Measurements from ENCODE around the gene GAST. TPM values are rescaled to one million over a fixed set of nuclear protein-coding genes. Genes with fewer than 3 reads are reported as not detected.

Gene GAST
- total and polyA plus RNA-seq, 11 donors = not detected

DNA sequence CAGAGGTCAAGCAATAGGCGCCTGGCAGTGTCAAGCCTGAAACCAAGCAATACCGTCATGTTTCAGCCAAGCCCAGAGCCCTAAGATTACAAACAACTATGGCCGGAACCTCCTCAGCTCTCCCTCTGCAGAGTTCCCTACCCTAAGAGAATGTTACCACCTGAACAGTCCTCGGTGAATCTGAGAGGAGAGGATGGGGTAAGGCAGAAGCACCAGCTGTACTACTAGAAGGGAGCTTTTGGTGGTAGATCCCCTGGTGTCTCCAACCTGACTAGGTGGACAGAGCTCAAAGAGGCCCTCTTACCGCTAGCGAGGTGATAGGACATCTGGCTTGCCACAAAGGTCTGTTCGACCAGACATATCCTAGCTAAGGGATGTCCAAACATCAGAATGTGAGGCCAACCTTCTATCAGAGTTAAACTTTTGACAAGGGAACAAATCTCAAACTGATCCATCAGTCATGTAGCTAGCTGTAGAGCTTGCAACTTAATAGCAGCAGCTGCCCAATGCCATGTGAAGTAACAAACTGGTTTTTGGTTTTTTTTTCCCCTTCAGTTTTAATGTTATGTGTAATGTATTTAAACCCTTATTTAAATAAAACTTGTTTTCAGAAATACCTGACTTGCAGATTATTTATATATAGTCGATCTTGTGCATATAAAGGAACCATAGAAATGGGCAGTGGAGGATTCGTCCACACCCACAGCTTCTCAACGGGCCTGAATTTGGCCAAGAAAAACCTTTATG is 20.9 kb upstream of the GAST start:
- Histone ChIP-seq H3K36me3 (peaks cover 0 to 65% (median 62%) of the 10 kb centered on the region in 9 donors), H3K27ac (peak overlapping the region in 2 of 12 donors; percentile 22 to 99), H3K4me3 (peak overlapping the region in 8 of 12 donors; percentile 75 to 99 (median 87)), H3K27me3 (no peaks in the 10 kb centered on the region), H3K9me3 (no peaks in the 10 kb centered on the region), H3K4me1 (peaks cover 11 to 45% (median 39%) of the 10 kb centered on the region in 12 donors)
- WGBS, 4 donors = 66 to 74% (median 70%) methylated on average over 10 of the region's 10 CpGs
- intact Hi-C loops (cut with DNase I) = loop anchor here in 2 of 10 donors (5.0 to 10.0 kb wide), 2 partner anchors 84 to 86 kb away; no protein-coding TSS in a partner anchor
- TF ChIP-seq POLR2A (IDR thresholded peaks at IDR 0.05) = no peak
- TF ChIP-seq, protein P1, sequence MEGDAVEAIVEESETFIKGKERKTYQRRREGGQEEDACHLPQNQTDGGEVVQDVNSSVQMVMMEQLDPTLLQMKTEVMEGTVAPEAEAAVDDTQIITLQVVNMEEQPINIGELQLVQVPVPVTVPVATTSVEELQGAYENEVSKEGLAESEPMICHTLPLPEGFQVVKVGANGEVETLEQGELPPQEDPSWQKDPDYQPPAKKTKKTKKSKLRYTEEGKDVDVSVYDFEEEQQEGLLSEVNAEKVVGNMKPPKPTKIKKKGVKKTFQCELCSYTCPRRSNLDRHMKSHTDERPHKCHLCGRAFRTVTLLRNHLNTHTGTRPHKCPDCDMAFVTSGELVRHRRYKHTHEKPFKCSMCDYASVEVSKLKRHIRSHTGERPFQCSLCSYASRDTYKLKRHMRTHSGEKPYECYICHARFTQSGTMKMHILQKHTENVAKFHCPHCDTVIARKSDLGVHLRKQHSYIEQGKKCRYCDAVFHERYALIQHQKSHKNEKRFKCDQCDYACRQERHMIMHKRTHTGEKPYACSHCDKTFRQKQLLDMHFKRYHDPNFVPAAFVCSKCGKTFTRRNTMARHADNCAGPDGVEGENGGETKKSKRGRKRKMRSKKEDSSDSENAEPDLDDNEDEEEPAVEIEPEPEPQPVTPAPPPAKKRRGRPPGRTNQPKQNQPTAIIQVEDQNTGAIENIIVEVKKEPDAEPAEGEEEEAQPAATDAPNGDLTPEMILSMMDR (IDR thresholded peaks at IDR 0.05) = no peak
- DNase-seq (no peak), ATAC-seq (no peak)

- no peak overlapping the region for H3K27ac ChIP-seq
- 88 to 90% (median 89%) methylated on average over 11 of the region's 11 CpGs for WGBS, 4 donors
- intact Hi-C loops (cut with DNase I) = loop anchor here in 2 of 10 donors (5.0 to 10.0 kb wide), 2 partner anchors 82 to 84 kb away; no protein-coding TSS in a partner anchor
Observed at GRCh38 chr17:41692722-41693521, 19.2 kb upstream of the GAST start.

DNA sequence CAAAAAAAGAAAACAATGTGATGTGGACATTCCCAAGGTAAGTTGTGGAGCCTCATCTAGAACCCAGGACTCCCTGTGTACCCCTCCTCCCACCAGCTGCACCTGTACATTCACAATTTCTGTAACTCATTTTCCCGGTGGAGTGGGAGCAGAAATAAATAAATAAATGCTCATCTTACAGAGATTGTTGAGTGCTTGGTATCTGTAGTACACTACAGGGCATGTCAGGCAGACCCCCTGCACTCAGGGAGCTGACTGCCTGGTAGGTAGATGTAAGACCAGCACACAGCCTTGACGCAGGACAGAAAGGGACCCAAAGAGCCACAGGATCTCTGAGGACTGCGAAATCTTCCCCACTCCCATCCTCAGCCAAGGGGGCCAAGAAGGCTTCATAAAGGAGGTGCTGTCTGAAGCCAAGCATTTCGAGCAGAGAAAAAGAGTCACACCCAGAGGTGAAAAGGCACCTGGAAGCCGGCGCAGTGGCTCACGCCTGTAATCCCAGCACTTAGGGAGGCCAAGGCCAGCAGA is 16.9 kb upstream of the GAST start:
- Histone ChIP-seq H3K4me1 (peaks cover 12 to 54% (median 40%) of the 10 kb centered on the region in 12 donors), H3K9me3 (no peaks in the 10 kb centered on the region), H3K4me3 (no peak overlapping the region), H3K27me3 (no peaks in the 10 kb centered on the region), H3K27ac (peak overlapping the region in 1 of 12 donors; percentile 70), H3K36me3 (peaks cover 0 to 56% (median 54%) of the 10 kb centered on the region in 9 donors)
- intact Hi-C loops (cut with DNase I) = loop anchor here in 1 of 10 donors (10.0 kb wide), 1 partner anchor 80 kb away; no protein-coding TSS in a partner anchor
- TF ChIP-seq POLR2A (IDR thresholded peaks at IDR 0.05) = no peak
- TF ChIP-seq, protein P1 (IDR thresholded peaks at IDR 0.05) = no peak
- 79 to 86% (median 83%) methylated on average over 7 of the region's 7 CpGs for WGBS, 4 donors
- ATAC-seq (peak in 1 of 4 donors; percentile 13), DNase-seq (no peak)

More at GRCh38 chr17:41692722-41693521, 19.2 kb upstream of the GAST start:
- no peaks in the 10 kb centered on the region for H3K9me3 ChIP-seq
- H3K27me3 ChIP-seq = no peaks in the 10 kb centered on the region
- no peak for TF ChIP-seq POLR2A (IDR thresholded peaks at IDR 0.05)
- TF ChIP-seq, protein P1 (IDR thresholded peaks at IDR 0.05) = no peak
- peaks cover 0 to 65% (median 62%) of the 10 kb centered on the region in 9 donors for H3K36me3 ChIP-seq
- H3K4me1 ChIP-seq = peaks cover 14 to 58% (median 49%) of the 10 kb centered on the region in 12 donors
- DNase-seq (no peak), ATAC-seq (no peak)
- H3K4me3 ChIP-seq = no peak overlapping the region
